WTC11 (cell line): ENCODE measurements around the gene ZNF438.

Experiments
- CREM ChIP-seq: sonication (generic); formaldehyde crosslinking; IDR thresholded peaks from 2 replicates; pipeline ENCODE4 v1.8.1; 2022; ENCODE audit warnings: mild to moderate bottlenecking, missing genetic modification reagents, moderate library complexity
- CTCF ChIP-seq: fragments of 200-600 bp; IDR thresholded peaks from 2 replicates; pipeline ENCODE4 v1.8.0; 2022; ENCODE audit warnings: antibody characterized with exemption
- E2F1 ChIP-seq: sonication (generic); formaldehyde crosslinking; IDR thresholded peaks from 2 replicates; pipeline ENCODE4 v1.8.0; 2022; ENCODE audit warnings: mild to moderate bottlenecking, missing genetic modification reagents
- FOXJ3 ChIP-seq: sonication (generic); formaldehyde crosslinking; IDR thresholded peaks from 2 replicates; pipeline ENCODE4 v1.9.0; 2021; ENCODE audit warnings: missing genetic modification reagents, mild to moderate bottlenecking, borderline replicate concordance
- NFATC4 ChIP-seq: fragments of 250-450 bp; sonication (Bioruptor Pico); IDR thresholded peaks from 2 replicates; pipeline ENCODE4 v1.9.0; 2021; ENCODE audit warnings: mild to moderate bottlenecking
- SMAD4 ChIP-seq: sonication (generic); formaldehyde crosslinking; IDR thresholded peaks from 2 replicates; pipeline ENCODE4 v1.8.0; 2022; ENCODE audit warnings: mild to moderate bottlenecking, missing genetic modification reagents
- SP1 ChIP-seq: sonication (generic); formaldehyde crosslinking; conservative IDR thresholded peaks from 2 replicates; pipeline ENCODE4 v1.8.1; 2022; ENCODE audit warnings: missing genetic modification reagents
- TEAD1 ChIP-seq: sonication (generic); formaldehyde crosslinking; IDR thresholded peaks from 2 replicates; pipeline ENCODE4 v1.8.0; 2022; ENCODE audit warnings: mild to moderate bottlenecking, missing genetic modification reagents
- ZNF232 ChIP-seq: sonication (generic); formaldehyde crosslinking; IDR thresholded peaks from 2 replicates; pipeline ENCODE4 v1.8.0; 2022; ENCODE audit warnings: mild to moderate bottlenecking, missing genetic modification reagents
- TF ChIP-seq, protein P1 (sequence below): sonication (generic); formaldehyde crosslinking; IDR thresholded peaks from 2 replicates; pipeline ENCODE4 v1.8.1; 2022; ENCODE audit warnings: low read depth, mild to moderate bottlenecking, moderate library complexity, missing genetic modification reagents, borderline replicate concordance
- TF ChIP-seq, protein P2 (sequence below): sonication (generic); formaldehyde crosslinking; IDR thresholded peaks from 2 replicates; pipeline ENCODE4 v1.8.0; 2023; ENCODE audit warnings: missing genetic modification reagents
- TF ChIP-seq, protein P3 (sequence below): sonication (generic); formaldehyde crosslinking; IDR thresholded peaks from 2 replicates; pipeline ENCODE4 v1.8.1; 2023; ENCODE audit warnings: mild to moderate bottlenecking, missing genetic modification reagents, moderate library complexity

DNA sequence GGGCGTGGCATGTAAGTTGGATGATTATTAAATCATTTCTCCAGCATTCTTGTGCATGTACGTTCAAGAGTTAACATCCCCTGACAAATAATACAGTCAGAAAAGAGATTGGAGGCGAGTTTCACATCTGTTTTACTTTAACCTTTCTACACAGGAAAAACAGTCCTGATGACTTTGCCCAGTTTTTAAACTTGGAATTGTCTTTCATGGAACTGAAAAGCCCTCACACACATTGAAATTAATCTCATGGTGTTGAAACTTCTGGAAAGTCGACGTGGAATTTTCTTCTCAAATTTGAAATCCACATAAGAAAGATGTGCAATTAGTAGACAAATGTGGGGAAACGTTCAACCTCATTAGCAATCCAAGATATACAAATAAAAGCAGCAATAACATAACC is 31.2 kb upstream of the ZNF438 start:
- TF ChIP-seq CREM (no peak), CTCF (no peak), ZNF232 (CRISPR knock-in tag) (no peak), SP1 (no peak), E2F1 (CRISPR knock-in tag) (no peak), SMAD4 (no peak), NFATC4 (CRISPR knock-in tag) (no peak), FOXJ3 (CRISPR knock-in tag) (no peak), TEAD1 (no peak)
- TF ChIP-seq, protein P1, sequence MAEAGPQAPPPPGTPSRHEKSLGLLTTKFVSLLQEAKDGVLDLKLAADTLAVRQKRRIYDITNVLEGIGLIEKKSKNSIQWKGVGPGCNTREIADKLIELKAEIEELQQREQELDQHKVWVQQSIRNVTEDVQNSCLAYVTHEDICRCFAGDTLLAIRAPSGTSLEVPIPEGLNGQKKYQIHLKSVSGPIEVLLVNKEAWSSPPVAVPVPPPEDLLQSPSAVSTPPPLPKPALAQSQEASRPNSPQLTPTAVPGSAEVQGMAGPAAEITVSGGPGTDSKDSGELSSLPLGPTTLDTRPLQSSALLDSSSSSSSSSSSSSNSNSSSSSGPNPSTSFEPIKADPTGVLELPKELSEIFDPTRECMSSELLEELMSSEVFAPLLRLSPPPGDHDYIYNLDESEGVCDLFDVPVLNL (CRISPR knock-in tag): no peak
- TF ChIP-seq, protein P2, sequence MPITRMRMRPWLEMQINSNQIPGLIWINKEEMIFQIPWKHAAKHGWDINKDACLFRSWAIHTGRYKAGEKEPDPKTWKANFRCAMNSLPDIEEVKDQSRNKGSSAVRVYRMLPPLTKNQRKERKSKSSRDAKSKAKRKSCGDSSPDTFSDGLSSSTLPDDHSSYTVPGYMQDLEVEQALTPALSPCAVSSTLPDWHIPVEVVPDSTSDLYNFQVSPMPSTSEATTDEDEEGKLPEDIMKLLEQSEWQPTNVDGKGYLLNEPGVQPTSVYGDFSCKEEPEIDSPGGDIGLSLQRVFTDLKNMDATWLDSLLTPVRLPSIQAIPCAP (CRISPR knock-in tag): no peak
- TF ChIP-seq, protein P3, sequence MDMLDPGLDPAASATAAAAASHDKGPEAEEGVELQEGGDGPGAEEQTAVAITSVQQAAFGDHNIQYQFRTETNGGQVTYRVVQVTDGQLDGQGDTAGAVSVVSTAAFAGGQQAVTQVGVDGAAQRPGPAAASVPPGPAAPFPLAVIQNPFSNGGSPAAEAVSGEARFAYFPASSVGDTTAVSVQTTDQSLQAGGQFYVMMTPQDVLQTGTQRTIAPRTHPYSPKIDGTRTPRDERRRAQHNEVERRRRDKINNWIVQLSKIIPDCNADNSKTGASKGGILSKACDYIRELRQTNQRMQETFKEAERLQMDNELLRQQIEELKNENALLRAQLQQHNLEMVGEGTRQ (CRISPR knock-in tag): no peak
